ENCODE measurements around the gene PLEKHG1.

Gene PLEKHG1

GRCh38 chr6:150641398-150642139, 41.9 kb downstream of the PLEKHG1 start:
- DNase-seq: no peak

GRCh38 chr6:150646228-150646627, 46.5 kb downstream of the PLEKHG1 start:
- DNase-seq: no peak

GRCh38 chr6:150647051-150647450, 47.4 kb downstream of the PLEKHG1 start:
- DNase-seq: no peak

Data from NCI-H2107 (cell line).